ENCODE data around the gene DYRK1A.
"Not testable (repeated sequence)": the region's sequence is repeated elsewhere in the genome, so short reads cannot be mapped to it uniquely, and the experiment has no call there.

DYRK1A gene

DNA sequence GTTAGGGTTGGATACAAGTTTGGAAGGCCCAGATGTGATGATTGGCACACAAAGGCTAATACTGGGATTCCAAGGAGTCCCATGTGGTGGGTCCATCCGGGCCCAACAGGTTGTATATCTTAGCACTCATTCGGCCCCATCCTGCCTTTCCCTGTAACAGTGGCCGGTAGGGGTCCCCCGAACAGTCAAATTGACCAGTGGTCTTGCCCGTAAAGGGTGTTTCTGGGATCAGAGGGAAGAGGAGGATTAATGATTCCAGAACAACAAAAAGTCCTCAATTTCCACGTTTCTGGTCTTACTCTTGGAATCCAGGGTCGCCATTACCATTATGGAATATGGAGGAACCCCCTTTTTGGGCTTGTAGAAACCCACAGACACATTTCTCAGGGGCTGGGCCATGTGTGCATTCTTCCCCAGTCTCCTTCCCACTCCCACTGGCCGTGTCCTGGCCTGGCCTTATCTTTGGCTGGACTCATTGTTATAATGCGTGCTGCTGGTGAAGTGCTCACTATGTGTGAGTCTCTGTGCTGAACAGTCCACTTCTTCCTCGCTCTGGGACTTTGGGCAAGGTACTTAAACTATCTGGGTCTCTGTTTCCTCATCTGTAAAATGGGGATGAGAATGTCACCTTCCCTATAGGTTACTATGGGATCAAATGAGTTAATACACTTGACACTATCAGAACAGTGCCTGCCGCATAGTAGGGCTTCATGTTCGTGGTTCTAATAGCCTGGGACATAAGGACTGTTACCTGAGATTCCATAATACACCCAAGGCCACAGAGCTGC is 161.8 kb downstream of the DYRK1A start:
- DNase-seq (ENCODE audit: low read depth): no peak

DNA sequence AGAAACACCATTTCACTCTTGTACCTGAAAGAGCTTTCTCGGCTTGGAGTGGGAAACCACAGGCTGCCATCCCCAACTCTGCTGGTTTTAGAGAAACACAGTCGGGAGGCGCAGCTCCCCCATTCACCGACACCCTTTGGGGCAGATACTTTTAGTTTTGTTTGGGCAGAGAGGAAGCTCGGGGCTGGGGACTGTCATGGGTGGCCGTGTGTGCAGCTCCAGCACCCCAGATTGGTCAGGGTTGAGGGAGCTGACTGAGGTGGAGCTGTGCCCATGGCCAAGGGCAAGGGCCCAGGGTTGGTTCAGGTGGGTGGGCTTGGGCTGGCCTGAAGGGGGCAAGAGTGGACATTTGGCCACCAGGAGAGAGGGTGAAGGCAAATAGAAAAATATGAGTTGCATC is 163.1 kb downstream of the DYRK1A start:
- no peak for DNase-seq (ENCODE audit: low read depth)

DNA sequence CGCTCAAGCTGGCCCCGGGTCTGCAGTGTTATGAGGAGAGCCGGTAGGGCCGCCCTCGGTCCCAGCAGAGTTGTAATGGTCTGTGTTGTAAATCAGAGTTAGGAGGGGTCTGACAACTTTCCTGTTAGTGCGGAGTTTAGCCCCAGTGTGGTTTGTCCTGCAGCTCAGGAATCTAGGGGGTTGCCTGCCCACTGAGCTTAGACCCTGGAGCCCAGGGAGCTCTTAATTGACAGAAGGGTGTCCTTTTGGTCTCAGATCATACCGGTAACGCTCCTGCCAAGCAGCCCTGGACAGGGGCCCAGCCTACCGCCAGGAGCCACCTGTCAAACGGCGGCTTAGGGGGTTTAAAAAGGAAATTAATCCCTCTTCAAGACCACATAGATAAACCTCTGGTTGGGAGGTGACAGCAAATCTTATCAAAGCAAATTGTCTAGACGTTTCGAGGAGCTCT is 164.4 kb downstream of the DYRK1A start:
- no peak for DNase-seq (ENCODE audit: low read depth)

DNA sequence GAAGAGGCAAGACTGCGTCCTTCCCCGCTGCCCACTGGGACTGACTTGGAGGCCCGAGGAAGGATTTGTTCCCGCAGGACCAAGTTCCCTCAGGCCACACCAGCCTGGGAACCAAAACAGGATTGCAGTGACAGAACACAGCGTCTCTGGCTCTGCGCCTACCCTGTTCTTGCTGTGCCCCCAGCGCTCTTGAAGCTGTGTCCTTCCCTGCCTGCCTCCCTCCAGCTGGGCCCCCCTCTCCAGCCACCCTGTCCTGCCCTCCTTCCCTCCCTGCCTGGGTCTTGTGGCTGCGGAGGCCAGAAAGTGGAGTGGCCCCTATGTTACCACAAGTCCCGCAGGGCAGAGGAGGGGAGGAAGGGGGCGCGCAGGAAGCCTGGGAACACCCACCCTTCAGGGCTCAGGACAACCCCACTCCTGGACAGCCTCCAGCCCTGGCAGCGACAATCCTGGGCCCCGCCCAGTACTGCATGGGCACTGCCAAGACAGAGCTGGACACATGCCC is 164.9 kb downstream of the DYRK1A start:
- DNase-seq (ENCODE audit: low read depth): no peak

DNA sequence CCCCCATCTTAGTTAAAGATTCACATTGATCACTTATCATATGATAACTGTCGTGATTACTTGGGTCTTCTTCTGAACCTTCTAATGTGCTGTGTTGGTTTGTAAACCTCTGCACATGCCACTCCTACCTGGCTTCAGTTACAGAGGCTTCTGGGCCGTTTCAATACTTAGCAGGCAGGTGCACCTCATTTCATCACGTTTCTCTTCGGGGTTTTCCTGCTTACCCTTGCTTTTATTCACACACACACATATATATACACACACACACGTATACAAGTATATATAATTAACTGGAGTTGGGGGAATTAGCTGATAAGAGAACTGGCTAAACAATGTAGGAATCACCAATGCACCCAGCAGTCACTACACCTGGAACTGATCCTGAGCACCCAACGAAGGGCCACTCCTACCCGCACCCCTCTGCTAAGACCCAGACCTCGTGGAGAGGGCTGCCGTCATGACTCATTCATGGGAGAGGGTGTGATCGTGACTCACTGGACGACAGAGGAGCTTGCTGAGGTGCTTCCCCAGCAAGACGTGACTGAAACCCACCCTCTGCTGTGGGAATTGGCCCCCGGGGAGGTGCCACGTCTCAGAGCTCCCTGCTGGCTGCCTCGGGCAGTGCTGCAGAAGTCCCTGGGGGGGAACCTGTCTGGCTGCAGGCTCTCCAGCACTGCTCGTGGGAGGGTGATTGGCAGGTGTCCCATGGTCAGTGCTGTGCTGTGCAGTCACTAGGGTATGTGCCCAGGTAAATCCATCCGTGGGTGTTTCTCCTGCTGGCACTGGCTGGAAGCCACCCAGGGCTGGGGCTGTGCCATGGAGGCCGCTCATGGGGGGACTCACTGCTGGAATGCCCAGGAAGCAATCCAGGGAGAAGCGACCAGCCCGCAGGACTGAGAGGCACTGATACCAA is 166.6 kb downstream of the DYRK1A start:
- no peak for DNase-seq (ENCODE audit: low read depth)

DNA sequence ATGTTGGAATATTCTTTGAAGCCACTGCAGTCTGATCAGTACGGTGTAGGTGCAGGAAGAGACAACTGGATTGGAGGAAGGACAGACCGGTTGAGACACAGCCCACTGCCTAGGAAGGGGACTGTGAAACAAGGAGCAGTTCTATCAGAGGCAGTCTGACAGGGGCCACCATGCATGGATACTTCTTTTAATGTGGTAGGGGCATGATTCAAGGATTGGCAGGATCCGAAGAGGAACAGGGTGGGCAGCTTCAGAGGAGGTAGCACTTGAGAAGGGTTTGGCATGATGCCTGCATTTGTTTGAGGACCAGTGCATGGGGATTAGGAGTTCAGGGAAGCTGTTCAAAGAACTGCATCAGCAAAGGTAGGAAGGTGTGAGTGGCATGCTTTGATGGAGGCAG is 167.9 kb downstream of the DYRK1A start:
- no peak for DNase-seq (ENCODE audit: low read depth)

DNA sequence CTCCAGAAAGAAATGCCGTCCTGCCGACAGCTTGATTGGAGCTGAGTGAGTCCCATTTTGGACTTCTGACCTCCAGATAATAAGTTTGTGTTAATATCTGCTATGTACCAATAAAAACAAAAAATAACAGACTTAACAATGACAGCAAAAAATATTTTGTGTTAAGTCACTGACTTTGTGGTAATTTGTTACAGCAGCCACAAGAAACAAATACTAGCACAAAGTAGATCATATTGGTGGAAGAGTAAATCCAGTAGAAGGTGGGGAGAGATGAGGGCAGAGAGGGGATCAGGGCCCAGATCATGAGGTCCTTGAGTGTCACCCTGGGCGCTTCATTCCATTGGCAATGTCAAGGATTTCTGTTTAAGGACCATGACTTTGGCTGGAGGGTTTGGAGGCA is 168.6 kb downstream of the DYRK1A start:
- no peak for DNase-seq (ENCODE audit: low read depth)

DNA sequence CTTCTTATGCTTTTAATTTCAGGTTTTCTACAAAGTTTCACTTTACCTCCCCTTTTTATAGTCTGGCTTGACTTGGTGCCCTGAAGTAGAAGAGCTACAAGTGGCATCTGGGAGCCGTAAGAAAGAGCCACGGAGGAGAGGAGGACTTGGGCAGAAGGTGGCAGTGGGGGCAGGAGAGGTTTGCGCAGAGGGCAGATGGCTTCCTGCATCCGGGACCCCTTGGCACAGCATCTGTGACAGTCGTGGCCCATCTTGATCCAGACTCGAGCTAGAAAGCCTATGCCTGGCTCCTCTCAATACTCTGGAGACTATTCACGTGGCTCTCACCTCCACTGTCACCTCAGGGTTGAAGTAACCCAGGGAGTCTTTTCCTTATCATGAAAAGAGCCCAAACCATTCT is 169.1 kb downstream of the DYRK1A start:
- DNase-seq (ENCODE audit: low read depth): no peak

DNA sequence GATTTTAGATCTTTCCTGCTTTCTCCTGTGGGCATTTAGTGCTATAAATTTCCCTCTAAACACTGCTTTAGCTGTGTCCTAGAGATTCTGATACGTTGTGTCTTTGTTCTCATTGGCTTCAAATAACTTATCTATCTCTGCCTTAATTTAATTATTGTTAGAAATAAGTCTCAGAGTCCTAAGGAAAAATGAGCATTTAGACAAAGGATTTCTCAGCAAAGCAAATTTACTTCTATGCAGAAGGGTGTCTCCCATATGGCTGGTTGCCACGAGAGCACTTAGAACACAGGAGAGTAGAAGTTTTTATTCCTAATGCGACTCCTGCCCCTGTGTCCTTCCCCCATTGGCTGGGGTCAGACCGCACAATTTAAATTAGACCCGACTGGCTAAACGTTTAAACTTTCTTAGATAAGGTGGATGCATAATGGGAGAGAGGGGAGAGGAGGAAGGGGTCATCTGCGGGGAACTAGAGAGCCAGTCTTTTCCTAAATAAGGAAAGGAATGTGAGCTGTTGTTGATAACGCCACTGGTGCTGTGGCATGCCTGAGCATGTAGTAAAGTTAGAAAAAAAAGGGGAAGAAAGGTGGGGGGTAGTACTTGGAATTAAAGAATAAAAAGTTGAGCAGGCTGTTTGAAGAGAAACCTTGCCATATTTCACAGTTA is 170.2 kb downstream of the DYRK1A start:
- no peak for DNase-seq (ENCODE audit: low read depth)

DNA sequence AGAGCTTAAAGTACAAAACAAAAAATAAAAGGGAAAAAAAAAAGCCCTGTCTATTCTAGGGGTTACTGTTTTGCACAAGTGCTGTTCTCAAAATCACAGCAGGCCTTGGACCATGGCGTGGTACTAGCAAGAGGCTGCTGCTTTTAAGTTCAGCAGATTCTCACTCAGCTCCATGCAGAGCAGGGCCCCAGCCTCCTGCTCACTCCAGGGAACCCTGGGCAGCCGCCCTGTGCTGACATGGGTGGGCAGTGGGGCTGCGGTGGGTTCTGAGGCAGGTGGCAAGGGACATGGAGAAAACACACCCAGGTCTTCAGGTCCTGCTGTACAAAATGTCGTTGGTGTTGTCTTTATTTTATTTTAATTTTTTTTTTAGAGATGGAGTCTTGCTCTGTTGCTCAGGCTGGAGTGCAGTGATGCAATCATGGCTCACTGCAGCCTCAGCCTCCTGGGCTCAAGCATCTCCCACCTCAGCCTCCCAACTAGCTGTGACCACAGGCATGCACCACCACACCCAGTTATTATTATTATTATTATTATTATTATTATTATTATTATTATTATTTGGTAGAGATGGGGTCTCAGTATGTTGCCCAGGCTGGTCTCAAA is 170.9 kb downstream of the DYRK1A start:
- no peak for DNase-seq (ENCODE audit: low read depth)

DNA sequence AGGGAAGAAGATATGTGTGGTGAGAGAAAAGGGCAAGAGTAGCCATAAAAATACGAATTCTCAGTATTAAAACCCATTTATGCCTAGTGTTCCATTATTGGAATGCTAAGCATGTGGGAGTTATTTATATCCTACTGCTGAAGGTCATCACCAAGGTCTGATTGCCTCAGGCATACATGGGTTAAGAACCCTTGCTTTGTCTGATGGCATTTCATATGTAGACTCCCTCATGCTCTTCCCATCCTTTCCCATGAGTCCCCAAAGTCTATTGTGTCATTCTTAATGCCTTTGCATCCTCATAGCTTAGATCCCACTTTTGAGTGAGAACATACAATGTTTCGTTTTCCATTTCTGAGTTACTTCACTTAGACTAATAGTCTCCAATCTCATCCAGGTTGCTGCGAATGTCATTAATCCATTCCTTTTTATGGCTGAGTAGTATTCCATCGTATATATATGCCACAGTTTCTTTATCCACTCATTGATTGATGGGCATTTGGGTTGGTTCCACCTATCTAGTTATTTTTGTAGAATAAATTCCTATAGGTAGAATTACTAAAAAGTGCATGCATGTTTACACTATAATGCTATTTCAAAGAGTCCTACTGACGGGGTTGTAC is 172.5 kb downstream of the DYRK1A start:
- no peak for DNase-seq (ENCODE audit: low read depth)

DNA sequence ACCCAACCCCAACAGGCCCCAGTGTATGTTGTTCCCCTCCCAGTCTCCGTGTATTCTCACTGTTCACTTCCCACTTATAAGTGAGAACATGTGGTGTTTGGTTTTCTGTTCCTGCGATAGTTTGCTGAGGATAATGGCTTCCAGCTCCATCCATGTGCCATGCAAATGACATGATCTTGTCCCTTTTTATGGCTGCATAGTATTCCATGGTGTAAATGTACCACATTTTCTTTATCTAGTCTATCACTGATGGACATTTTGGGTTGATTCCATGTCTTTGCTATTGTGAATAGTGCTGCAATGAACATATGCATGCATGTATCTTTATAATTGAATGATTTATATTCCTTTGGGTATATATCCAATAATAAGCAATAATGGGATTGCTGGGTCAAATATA is 174.6 kb downstream of the DYRK1A start:
- DNase-seq (ENCODE audit: low read depth): not testable (repeated sequence)

DNA sequence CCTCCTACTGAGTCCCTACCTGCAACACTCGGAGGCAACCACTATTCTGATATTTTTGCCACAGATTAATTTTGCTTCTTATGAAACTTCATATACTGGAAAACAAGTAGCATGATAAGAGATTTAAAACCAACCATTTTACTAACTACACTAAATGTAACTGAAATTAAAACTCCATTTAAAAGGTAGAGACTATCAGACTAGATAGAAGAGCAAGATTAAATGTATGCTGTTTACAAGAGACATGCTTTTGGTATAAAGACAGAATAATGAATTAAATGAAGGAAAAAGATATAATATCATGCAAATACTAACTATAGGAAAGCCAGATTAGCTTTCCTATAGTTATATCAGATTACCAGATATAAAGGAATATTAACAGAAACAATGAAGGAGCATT is 175.9 kb downstream of the DYRK1A start:
- DNase-seq (ENCODE audit: low read depth): no peak

DNA sequence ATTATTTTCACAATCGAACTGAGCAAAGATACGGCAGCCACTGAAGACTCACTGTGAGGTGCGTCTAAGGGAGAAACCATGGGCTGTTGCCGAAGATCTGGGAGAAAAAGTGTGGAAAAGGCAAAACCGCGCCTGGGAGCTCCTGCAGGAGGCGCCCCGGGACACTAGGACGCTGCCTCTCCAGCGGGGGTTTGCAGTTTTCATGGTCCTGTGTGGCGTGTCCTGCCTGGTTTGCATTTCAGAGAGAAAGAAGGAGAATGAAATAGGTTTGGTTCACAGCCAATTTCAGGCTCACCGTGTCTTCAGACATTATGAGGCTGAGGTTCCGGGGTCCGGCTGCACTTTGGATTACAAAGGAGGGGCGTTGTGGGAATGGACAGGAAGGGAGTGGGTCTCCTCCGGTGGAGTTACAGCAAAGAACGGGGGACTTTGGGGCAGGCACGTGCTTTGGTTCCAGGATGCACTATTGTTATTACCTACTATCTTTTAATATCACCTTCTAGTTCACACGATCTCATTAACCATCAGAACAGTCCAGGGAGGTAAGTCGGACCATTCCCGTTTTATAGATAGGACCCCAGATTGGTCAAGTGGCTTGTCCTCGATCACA is 179.8 kb downstream of the DYRK1A start:
- no peak for DNase-seq (ENCODE audit: low read depth)

DNA sequence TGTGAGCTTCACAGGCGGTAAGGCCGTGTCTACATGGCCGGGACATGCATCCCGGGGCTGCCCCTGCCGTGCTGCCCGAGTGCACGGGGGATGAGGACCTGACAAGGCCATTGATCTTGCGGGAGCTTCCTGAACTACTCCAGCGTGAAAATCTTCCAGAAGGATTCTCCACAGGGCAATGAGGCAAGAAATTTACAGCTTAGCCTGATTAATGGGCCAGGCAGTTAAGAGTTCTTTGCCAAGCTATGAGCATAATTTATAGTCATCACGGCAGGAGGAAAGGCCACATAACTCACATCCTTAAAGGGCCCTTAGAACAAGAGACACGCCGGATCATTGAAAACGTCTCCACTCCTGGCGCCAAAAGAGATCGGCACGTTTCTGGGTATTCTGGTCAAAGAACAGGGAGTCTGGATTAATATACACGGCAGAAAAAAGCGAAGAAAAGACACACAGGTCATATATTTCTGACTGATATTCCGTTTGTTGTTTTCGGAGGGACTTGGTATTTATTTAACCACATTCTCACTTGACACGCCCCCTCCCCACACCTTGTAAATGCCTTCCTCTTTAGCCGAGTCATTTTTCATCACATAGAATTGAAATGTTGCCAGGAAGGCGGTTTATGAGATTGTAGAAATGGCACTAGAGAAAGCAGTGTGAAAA is 180.5 kb downstream of the DYRK1A start:
- no peak for DNase-seq (ENCODE audit: low read depth)

DNA sequence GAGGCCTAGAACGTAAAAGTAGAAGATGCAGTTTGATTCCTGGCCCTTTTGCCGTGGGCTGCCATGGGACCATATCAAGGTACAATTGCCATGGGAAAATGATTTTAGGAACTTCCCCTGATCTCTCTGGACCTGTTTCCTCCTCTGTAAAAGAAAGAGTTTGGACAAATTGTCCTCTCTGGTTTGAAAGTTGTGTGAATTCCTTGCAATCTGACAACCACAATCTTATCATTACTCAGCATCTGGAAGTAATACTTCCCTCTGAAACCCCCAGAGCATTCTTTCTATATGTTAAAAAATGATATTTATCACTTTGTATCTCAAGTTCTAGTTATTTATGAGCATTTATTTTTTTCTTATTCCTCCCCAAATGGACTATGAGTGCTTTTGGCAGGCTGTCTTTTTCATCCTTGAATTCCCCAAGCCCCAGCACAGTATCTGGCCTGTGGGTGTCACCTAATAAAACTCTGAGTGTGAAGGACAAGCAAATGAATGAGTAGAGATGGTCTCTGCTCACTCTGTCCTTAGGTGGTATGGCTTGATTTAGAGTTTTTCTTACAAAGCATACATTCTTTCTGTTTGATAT is 181.1 kb downstream of the DYRK1A start:
- no peak for DNase-seq (ENCODE audit: low read depth)

DNA sequence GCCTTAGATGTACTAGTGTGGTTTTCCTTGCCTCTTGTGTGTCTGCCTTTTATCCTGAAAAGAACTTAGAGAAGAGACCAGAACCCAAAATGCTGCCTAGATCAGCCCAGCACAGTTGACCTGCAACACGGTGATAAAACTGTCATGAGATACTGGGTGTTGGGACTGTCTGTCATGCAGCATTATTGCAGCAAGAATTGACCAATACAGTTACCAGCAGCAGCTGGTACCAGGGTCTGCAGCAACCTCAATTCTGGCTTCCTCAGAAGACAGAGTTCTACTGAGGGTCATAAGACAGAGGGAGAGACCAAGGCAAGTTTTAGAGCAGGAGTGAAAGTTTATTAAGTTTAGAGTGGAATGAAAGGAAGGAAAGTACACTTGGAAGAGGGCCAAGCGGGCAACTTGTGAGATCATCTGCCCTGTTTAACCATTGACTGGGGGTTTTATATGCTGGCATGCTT is 182.0 kb downstream of the DYRK1A start:
- DNase-seq (ENCODE audit: low read depth): no peak

DNA sequence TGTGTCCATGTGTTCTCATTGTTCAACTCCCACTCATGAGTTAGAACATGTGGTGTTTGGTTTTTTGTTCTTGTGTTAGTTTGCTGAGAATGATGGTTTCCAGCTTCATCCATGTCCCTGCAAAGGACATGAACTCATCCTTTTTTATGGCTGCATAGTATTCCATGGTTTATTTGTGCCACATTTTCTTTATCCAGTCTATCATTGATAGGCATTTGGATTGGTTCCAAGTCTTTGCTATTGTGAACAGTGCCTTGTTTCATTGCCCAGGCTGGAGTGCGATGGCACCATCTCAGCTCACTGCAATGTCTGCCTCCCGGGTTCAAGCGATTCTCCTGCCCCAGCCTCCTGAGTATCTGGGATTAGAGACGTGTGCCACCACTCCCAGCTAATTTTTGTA is 183.2 kb downstream of the DYRK1A start:
- not testable (repeated sequence) for DNase-seq (ENCODE audit: low read depth)

DNA sequence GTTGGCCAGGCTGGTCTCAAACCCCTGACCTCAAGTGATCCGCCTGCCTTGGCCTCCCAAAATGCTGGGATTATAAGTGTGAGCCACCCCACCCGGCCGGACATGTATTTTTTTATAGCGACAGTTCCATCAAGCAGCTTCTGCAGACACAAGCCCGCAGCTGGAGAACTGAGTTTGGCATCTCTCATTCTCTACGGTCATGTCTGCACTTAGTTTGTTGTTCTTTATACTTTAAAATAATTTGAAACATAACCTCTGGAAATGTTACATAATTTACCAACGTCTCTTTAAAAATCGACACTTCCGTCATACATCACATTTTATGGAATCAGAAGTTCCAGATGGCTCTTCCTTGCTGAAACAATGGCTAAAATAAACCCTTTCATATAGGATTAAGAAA is 183.6 kb downstream of the DYRK1A start:
- DNase-seq (ENCODE audit: low read depth): no peak

Measured in stimulated activated CD8-positive, alpha-beta memory T cell treated with anti-CD3 and anti-CD28 coated beads, Interleukin-12 subunit alpha, Interleukin-12 subunit beta, amount 100 ng/mL, for 1 hour (primary cell).